DOHH2 (cell line): ENCODE data around the gene ROCK2.

Source experiments
- EZH2phosphoT487 ChIP-seq: fragments of 200-600 bp; sonication (generic); IDR thresholded peaks from 2 replicates; pipeline ENCODE4 v1.6.1; 2017; ENCODE audit warnings: borderline replicate concordance, mild to moderate bottlenecking, antibody characterized with exemption, low read length, moderate library complexity, mixed read lengths
- TF ChIP-seq, protein P1 (sequence below): fragments of 200-600 bp; sonication (generic); IDR thresholded peaks from one replicate; pipeline ENCODE4 v1.5.1; 2014; ENCODE audit warnings: antibody characterized with exemption, mild to moderate bottlenecking, low read depth, low read length; ENCODE audit not compliant: poor library complexity, severe bottlenecking

DNA sequence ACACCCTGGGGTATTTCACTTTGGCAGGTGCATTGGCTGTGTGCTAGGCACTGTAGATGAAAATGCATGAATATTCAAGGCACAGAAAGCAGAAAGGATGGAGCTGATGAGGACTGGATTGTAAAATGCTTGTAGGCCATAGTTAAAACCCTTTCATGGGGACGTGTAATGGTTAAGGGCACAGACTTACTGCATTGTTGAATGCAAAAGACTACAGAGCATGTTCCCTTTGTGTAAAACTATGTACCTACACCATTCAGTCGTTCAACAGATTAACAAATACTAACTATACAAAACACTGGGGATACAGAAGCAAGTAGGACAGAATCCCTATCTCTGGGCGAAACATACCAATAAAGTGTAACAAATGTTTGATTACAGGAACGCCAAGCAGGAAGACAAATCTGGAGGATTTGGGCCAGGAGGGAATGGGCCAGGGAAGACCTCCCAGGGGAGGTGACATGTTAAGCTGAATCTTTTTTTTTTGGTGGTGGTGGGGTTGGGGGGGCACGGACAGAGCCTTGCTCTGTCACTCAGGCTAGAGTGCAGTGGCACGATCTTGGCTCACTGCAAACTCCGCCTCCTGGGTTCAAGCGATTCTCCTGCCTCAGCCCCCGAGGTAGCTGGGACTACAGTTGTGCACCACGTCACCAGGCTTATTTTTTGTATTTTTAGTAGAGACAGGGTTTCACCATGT lies 19.6 kb upstream of the ROCK2 start:
- TF ChIP-seq, protein P1, sequence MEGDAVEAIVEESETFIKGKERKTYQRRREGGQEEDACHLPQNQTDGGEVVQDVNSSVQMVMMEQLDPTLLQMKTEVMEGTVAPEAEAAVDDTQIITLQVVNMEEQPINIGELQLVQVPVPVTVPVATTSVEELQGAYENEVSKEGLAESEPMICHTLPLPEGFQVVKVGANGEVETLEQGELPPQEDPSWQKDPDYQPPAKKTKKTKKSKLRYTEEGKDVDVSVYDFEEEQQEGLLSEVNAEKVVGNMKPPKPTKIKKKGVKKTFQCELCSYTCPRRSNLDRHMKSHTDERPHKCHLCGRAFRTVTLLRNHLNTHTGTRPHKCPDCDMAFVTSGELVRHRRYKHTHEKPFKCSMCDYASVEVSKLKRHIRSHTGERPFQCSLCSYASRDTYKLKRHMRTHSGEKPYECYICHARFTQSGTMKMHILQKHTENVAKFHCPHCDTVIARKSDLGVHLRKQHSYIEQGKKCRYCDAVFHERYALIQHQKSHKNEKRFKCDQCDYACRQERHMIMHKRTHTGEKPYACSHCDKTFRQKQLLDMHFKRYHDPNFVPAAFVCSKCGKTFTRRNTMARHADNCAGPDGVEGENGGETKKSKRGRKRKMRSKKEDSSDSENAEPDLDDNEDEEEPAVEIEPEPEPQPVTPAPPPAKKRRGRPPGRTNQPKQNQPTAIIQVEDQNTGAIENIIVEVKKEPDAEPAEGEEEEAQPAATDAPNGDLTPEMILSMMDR = no peak
- TF ChIP-seq EZH2phosphoT487 = no peak
